ENCODE results near the gene P3H4.

Gene P3H4

GRCh38 chr17:41772218-41772585 lies 39.5 kb downstream of the P3H4 start:
- no peak for DNase-seq (ENCODE audit: low read depth)

- no peak for DNase-seq (ENCODE audit: low read depth)
Measured at GRCh38 chr17:41771389-41772206, 40.2 kb downstream of the P3H4 start.

DNA sequence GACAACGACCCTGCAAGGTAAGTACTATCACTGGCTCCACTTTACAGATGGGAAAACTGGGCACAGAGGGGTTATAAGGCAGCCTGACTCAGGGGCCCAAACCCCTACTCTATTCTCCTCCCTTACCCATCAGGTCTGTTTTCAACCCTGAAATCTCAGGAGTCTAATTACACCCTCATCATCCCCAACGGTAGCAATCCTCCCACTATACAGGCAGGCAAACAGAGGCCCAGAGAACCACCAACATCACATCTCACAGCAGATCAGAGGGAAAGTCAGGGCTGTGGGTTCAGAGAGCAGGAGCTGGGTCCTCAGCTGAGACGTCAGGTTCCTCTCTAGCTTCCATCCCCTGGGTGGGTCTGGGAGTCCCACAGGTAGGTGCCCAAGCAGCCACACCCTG lies 41.8 kb downstream of the P3H4 start:
- DNase-seq (ENCODE audit: low read depth): no peak

DNA sequence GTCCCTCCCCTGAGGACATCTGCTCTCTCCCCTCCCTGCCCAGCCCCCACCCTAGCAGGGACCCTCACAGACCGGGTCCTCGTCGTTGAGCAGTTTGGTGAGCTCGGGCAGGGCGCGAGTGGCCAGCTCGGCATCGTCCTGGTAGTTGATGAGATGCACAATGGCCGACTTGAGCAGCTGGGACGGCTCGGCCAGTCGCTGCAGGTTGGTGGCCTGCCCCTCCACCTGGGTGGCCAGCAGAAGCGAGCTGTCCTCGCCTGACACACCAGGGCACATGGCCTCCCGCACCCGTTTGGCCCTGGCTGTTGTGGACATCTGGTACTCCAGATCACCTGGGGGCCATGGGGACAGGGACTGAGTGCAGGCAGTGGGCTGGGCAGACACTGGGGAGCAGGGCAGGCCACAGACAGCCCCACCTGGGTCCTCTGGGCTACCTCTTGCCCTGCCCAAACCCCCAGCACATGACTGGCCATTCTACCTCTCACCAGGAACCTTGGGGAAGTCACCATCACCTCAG lies 42.3 kb downstream of the P3H4 start:
- no peak for DNase-seq (ENCODE audit: low read depth)

DNA sequence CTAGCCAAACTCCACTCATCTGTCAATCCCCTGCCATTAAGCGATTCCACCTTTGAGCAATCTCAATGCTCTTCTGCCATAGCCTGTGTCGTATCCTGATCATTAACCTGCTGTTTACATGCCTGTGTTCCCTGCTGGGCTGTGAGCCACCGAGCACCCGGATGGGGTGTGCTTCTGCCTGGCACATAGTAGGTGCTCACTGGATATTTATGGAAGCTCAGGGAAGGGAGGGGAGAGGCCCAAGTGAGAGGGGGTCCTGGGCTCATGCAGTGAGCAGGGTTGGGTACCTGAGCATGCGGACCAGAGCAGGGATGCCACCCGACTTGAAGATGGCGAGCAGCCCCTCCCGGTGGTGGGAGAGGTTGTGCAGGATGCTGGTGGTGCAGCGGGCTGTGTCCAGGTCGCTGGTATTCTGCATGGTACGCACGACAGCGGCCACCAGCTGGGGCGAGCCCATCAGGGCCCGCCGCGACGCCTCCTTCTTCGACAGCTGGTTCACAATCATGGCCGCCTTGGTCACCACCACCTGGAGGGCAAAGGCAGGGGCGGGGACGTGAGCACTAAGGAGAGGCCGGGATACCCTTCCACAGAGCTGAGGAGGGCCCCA lies 43.0 kb downstream of the P3H4 start:
- DNase-seq (ENCODE audit: low read depth): no peak

- no peak for DNase-seq (ENCODE audit: low read depth)
Measured at GRCh38 chr17:41767324-41768042, 44.3 kb downstream of the P3H4 start.

- no peak for DNase-seq (ENCODE audit: low read depth)
Measured at GRCh38 chr17:41766135-41766534, 45.6 kb downstream of the P3H4 start.

GRCh38 chr17:41763327-41763726 lies 48.4 kb downstream of the P3H4 start:
- no peak for DNase-seq (ENCODE audit: low read depth)

DNA sequence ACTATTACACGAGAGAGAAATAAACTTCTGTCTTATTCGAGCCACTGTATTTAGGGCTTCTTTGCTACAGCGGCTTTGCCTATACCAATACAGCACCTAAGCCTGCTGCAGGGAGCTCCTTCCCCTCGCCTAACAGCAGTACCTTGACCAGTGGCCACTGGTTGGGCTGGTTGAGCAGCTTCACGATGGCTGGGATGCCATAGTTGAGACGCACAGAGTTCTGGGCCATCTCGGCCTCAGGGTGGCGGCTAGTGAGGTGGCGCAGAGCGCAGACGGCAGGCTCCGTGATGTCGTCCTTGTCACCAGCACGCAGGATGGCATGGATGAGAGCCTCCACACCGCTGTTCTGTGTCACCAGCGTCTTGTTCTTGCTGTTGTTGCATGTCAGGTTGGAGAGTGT lies 48.9 kb downstream of the P3H4 start:
- no peak for DNase-seq (ENCODE audit: low read depth)

DNA sequence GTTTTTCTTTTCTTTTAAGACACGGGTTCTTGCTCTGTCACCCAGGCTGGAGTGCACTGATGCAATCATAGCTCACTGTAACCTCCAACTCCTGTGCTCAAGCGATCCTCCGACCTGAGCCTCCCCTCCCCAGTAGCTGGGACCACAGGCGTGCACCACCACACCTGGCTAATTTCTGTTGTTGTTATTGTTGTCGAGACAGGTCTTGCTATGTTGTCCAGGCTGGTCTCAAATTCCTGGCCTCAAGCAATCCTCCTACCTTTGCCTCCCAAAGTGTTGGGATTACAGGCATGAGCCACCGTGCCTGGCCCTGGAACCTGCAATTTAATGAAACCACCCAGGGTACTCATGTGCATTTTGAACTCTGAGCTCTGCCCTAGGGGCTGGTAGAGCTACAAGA lies 49.4 kb downstream of the P3H4 start:
- DNase-seq (ENCODE audit: low read depth): no peak

GRCh38 chr17:41760878-41761277 lies 50.9 kb downstream of the P3H4 start:
- DNase-seq (ENCODE audit: low read depth): no peak

GRCh38 chr17:41758601-41759000 lies 53.1 kb downstream of the P3H4 start:
- no peak for DNase-seq (ENCODE audit: low read depth)

GRCh38 chr17:41754066-41754465 lies 57.7 kb downstream of the P3H4 start:
- no peak for DNase-seq (ENCODE audit: low read depth)
